GM21529 (cell line): ENCODE measurements around the gene TK1.

Source experiments
- ATAC-seq: cut with Tn5 transposase; IDR thresholded peaks from one replicate; pipeline ENCODE4 v1.9.1; 2021; ENCODE audit not compliant: unreplicated experiment

The TK1 gene

DNA sequence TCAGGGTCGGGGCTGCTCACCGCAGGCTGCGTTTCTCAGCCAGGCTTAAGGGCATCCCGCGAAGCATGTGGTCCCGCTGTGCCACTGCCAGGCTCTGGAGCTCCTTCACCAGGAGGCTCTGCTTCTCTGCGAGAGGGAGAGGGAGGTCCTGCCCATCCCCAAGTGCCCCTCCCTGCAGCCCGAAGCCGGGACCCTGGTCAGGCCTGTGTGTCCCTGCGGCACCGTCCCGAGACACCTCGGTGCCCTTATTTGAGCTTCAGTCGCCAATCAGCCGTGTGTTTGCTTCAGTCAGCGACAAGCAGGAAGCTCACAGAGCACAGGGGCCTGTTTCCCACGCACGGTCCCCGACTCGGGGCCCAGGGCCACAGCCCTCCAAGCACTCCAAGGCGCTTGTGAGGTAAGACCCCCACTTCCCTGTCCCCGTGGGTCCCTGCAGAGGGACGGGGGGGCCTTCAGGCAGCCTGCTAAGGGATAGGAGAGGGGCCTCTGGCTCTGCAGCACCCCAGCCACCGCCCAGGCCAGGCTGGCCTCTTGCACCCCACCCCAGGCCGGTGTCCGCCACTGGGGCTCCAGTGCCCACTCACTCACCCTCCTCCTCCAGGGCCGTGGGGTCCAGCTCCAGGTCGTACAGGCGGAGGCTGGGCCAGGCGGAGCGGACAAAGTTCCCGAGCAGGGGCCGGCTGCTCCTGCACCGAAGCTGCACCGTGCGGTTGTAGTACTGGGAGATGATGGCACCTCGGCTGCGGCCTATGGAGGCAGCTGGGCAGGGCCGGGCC, 61.5 kb downstream of the TK1 start:
- no peak for ATAC-seq

DNA sequence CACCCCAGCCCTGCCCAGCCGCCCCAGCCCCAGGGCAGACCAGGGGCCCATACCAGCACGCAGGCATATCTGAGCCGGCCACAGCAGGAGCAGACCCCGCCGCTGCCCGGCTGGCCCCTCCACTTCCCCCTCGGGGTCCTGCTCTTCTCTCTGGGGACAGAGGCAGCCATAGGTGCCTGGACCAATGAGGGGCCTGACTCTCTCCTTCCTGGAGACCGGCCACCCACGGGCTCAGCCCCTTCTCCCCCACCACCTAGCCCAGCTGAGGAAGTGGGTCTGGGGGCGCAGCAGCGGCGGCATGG, 62.1 kb downstream of the TK1 start:
- ATAC-seq: no peak
